Stimulated activated CD8-positive, alpha-beta memory T cell treated with anti-CD3 and anti-CD28 coated beads, Interleukin-12 subunit alpha, Interleukin-12 subunit beta, amount 100 ng/mL, for 24 hours (primary cell): ENCODE measurements around the gene CDH12.

Experiments used
- DNase-seq: peaks from one replicate; pipeline ENCODE4 v3.0.0-alpha.2; 2020; ENCODE audit errors: extremely low read depth

Gene CDH12

GRCh38 chr5:22764736-22765135 lies 88.4 kb downstream of the CDH12 start:
- DNase-seq, result no peak

- DNase-seq, result no peak
Observed at GRCh38 chr5:22757776-22758175, 95.4 kb downstream of the CDH12 start.

- DNase-seq, result no peak
Observed at GRCh38 chr5:22754155-22754554, 99.0 kb downstream of the CDH12 start.

GRCh38 chr5:22751536-22751935 lies 101.6 kb downstream of the CDH12 start:
- no peak for DNase-seq

- DNase-seq, result no peak
Observed at GRCh38 chr5:22736443-22737003, 116.6 kb downstream of the CDH12 start.

- no peak for DNase-seq
Observed at GRCh38 chr5:22734907-22735306, 118.2 kb downstream of the CDH12 start.

- no peak for DNase-seq
Observed at GRCh38 chr5:22728610-22729009, 124.5 kb downstream of the CDH12 start.

GRCh38 chr5:22722491-22722890 lies 130.7 kb downstream of the CDH12 start:
- no peak for DNase-seq

- no peak for DNase-seq
Observed at GRCh38 chr5:22722056-22722455, 131.1 kb downstream of the CDH12 start.

GRCh38 chr5:22719842-22720241 lies 133.3 kb downstream of the CDH12 start:
- no peak for DNase-seq

GRCh38 chr5:22710660-22711059 lies 142.5 kb downstream of the CDH12 start:
- no peak for DNase-seq

- DNase-seq, result no peak
Observed at GRCh38 chr5:22709743-22710142, 143.4 kb downstream of the CDH12 start.

GRCh38 chr5:22708770-22709328 lies 144.3 kb downstream of the CDH12 start:
- no peak for DNase-seq

- no peak for DNase-seq
Observed at GRCh38 chr5:22706901-22707300, 146.2 kb downstream of the CDH12 start.

- no peak for DNase-seq
Observed at GRCh38 chr5:22699319-22699718, 153.8 kb downstream of the CDH12 start.

GRCh38 chr5:22693121-22693520 lies 160.0 kb downstream of the CDH12 start:
- DNase-seq, result no peak

- no peak for DNase-seq
Observed at GRCh38 chr5:22683050-22683449, 170.1 kb downstream of the CDH12 start.

GRCh38 chr5:22678886-22679285 lies 174.3 kb downstream of the CDH12 start:
- no peak for DNase-seq

- DNase-seq, result no peak
Observed at GRCh38 chr5:22673131-22673530, 180.0 kb downstream of the CDH12 start.

- DNase-seq, result no peak
Observed at GRCh38 chr5:22669345-22669744, 183.8 kb downstream of the CDH12 start.

GRCh38 chr5:22665801-22666200 lies 187.3 kb downstream of the CDH12 start:
- no peak for DNase-seq

- DNase-seq, result no peak
Observed at GRCh38 chr5:22663134-22663533, 190.0 kb downstream of the CDH12 start.

GRCh38 chr5:22662391-22662790 lies 190.8 kb downstream of the CDH12 start:
- no peak for DNase-seq

- no peak for DNase-seq
Observed at GRCh38 chr5:22651355-22651754, 201.8 kb downstream of the CDH12 start.
